ENCODE results near the gene NDFIP1. TPM values are rescaled to one million over a fixed set of nuclear protein-coding genes. Genes with fewer than 3 reads are reported as not detected.

The NDFIP1 gene
- total and polyA plus RNA-seq, 2 of the 13 experiments (the other 11 are each of a cell fraction or from before 2014, with no cell fraction given), result 12.4 to 15.7 TPM

DNA sequence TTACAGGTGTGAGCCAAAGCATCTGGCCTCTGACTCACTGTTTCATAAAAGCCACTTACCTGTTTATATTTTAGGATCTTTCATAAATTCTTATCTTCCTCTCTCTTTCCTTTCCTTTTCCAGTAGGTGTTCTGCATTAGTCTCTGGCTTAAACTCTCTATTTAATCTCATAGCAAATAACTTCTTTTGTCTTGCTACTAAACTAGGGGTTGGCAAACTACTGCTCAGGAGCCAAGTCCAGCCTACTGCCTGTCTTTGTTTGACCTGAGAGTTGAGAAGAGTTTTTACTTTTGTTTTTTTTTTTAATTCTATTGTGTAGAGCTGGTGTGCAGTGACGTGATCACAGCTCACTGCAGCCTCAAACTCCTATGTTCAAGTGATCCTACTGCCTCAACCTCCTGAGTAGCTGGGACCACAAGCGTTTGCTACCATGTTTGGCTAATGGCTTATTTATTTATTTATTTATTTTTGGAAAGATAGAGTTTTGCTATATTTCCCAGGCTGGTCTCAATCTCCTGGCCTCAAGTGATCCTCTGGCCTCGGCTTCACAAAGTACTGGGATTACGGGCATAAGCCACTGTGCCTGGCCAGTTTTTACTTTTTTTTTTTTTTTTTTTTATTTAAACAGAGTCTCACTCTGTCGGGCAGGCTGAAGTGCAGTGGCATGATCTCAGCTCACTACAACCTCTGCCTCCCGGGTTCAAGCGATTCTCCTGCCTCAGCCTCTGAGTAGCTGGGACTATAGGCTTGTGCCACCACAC is 5.4 kb upstream of the NDFIP1 start:
- no peaks in the 10 kb centered on the region for H3K79me2 ChIP-seq (ENCODE audit: insufficient read depth, low read length)
- H3K4me1 ChIP-seq (ENCODE audit: insufficient read depth, low read length), result peaks cover 6% of the 10 kb centered on the region
- CTCF ChIA-PET (ENCODE audit: low intra/inter-chr PET ratio, low total read pairs), result no interaction called here
- no peak for FAIRE-seq
- H3K9ac ChIP-seq (ENCODE audit: insufficient read depth, low read depth, low read length), result no peak overlapping the region
- H3K4me2 ChIP-seq (ENCODE audit: low read depth, low read length), result no peak overlapping the region
- no peak overlapping the region for H3K27ac ChIP-seq (ENCODE audit: extremely low read length, insufficient read depth, low read length)
- WGBS (ENCODE audit: low lambda C conversion rate), result 29% methylated on average over 7 of the region's 7 CpGs
- intact Hi-C loops (cut with micrococcal nuclease; ENCODE audit: unreplicated experiment) (no loop called here), in situ Hi-C loops (cut with HindIII; ENCODE audit: extremely low pct_ligation_motif_present, low pct_unique_long_range_greater_than_20kb) (no loop called here)
- no peaks in the 10 kb centered on the region for H3K36me3 ChIP-seq (replicated peaks in 1 of 2; ENCODE audit: control insufficient read depth in 1 of 2, insufficient read depth in 2 of 2, low read length in 2 of 2)
- DNase-seq (ENCODE audit: low spot score), result no peak
- POLR2A ChIA-PET, result no interaction called here
- no peaks in the 10 kb centered on the region for H4K20me1 ChIP-seq (ENCODE audit: insufficient read depth, low read length)
- ATAC-seq, result no peak
- no peaks in the 10 kb centered on the region for H3K9me3 ChIP-seq (ENCODE audit: low read length)
- H2AFZ ChIP-seq (ENCODE audit: low read length), result no peak overlapping the region
- H3K27me3 ChIP-seq (ENCODE audit: control insufficient read depth in 1 of 2, insufficient read depth in 2 of 2, low read length in 2 of 2), result peaks cover 0 to 12% of the 10 kb centered on the region in 2 experiments
- no peak overlapping the region for H3K4me3 ChIP-seq (replicated peaks in 1 of 3; ENCODE audit: insufficient read depth in 1 of 3, low read depth in 2 of 3, low read length in 3 of 3)
- no TSS peak for BruUV-seq (replicated peaks)
- TF ChIP-seq GATAD2A (CRISPR knock-in tag; IDR thresholded peaks at IDR 0.05), result no peak
- TF ChIP-seq, protein P1, sequence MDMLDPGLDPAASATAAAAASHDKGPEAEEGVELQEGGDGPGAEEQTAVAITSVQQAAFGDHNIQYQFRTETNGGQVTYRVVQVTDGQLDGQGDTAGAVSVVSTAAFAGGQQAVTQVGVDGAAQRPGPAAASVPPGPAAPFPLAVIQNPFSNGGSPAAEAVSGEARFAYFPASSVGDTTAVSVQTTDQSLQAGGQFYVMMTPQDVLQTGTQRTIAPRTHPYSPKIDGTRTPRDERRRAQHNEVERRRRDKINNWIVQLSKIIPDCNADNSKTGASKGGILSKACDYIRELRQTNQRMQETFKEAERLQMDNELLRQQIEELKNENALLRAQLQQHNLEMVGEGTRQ (IDR thresholded peaks at IDR 0.05; ENCODE audit: low read depth, low read length), result no peak
- TF ChIP-seq, protein P1 (CRISPR knock-in tag; IDR thresholded peaks at IDR 0.05; ENCODE audit: borderline replicate concordance), result no peak
- TF ChIP-seq GTF2F1 (IDR thresholded peaks at IDR 0.05; ENCODE audit: low read length), result no peak
- TF ChIP-seq, protein P2, sequence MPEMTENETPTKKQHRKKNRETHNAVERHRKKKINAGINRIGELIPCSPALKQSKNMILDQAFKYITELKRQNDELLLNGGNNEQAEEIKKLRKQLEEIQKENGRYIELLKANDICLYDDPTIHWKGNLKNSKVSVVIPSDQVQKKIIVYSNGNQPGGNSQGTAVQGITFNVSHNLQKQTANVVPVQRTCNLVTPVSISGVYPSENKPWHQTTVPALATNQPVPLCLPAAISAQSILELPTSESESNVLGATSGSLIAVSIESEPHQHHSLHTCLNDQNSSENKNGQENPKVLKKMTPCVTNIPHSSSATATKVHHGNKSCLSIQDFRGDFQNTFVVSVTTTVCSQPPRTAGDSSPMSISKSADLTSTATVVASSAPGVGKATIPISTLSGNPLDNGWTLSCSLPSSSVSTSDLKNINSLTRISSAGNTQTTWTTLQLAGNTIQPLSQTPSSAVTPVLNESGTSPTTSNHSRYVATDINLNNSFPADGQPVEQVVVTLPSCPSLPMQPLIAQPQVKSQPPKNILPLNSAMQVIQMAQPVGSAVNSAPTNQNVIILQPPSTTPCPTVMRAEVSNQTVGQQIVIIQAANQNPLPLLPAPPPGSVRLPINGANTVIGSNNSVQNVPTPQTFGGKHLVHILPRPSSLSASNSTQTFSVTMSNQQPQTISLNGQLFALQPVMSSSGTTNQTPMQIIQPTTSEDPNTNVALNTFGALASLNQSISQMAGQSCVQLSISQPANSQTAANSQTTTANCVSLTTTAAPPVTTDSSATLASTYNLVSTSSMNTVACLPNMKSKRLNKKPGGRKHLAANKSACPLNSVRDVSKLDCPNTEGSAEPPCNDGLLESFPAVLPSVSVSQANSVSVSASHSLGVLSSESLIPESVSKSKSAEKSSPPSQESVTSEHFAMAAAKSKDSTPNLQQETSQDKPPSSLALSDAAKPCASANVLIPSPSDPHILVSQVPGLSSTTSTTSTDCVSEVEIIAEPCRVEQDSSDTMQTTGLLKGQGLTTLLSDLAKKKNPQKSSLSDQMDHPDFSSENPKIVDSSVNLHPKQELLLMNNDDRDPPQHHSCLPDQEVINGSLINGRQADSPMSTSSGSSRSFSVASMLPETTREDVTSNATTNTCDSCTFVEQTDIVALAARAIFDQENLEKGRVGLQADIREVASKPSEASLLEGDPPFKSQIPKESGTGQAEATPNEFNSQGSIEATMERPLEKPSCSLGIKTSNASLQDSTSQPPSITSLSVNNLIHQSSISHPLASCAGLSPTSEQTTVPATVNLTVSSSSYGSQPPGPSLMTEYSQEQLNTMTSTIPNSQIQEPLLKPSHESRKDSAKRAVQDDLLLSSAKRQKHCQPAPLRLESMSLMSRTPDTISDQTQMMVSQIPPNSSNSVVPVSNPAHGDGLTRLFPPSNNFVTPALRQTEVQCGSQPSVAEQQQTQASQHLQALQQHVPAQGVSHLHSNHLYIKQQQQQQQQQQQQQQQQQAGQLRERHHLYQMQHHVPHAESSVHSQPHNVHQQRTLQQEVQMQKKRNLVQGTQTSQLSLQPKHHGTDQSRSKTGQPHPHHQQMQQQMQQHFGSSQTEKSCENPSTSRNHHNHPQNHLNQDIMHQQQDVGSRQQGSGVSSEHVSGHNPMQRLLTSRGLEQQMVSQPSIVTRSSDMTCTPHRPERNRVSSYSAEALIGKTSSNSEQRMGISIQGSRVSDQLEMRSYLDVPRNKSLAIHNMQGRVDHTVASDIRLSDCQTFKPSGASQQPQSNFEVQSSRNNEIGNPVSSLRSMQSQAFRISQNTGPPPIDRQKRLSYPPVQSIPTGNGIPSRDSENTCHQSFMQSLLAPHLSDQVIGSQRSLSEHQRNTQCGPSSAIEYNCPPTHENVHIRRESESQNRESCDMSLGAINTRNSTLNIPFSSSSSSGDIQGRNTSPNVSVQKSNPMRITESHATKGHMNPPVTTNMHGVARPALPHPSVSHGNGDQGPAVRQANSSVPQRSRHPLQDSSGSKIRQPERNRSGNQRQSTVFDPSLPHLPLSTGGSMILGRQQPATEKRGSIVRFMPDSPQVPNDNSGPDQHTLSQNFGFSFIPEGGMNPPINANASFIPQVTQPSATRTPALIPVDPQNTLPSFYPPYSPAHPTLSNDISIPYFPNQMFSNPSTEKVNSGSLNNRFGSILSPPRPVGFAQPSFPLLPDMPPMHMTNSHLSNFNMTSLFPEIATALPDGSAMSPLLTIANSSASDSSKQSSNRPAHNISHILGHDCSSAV (CRISPR knock-in tag; IDR thresholded peaks at IDR 0.05; ENCODE audit: borderline replicate concordance), result no peak
- TF ChIP-seq, protein P3, sequence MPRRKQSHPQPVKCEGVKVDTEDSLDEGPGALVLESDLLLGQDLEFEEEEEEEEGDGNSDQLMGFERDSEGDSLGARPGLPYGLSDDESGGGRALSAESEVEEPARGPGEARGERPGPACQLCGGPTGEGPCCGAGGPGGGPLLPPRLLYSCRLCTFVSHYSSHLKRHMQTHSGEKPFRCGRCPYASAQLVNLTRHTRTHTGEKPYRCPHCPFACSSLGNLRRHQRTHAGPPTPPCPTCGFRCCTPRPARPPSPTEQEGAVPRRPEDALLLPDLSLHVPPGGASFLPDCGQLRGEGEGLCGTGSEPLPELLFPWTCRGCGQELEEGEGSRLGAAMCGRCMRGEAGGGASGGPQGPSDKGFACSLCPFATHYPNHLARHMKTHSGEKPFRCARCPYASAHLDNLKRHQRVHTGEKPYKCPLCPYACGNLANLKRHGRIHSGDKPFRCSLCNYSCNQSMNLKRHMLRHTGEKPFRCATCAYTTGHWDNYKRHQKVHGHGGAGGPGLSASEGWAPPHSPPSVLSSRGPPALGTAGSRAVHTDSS (CRISPR knock-in tag; conservative IDR thresholded peaks at IDR 0.05), result no peak
